Hepatocyte (in vitro differentiated cells): ENCODE results near the gene RNF224. TPM values are rescaled to one million over a fixed set of nuclear protein-coding genes. Genes with fewer than 3 reads are reported as not detected.
A peak's percentile ranks its signal among the peaks of the same experiment; 100 is the strongest.

Experiments used
- DNase-seq: peaks from one replicate; pipeline ENCODE4 v3.0.0-alpha.2; 2016; ENCODE audit warnings: low spot score
- H2AFZ ChIP-seq: fragments of 200-600 bp; sonication (generic); 2 replicates; pipeline ENCODE4 v1.6.0; 2016; ENCODE audit warnings: antibody characterized with exemption, mild to moderate bottlenecking
- H3K27ac ChIP-seq: fragments of 200-600 bp; sonication (generic); 2 replicates; pipeline ENCODE4 v1.5.1; 2016; ENCODE audit warnings: mild to moderate bottlenecking
- H3K27me3 ChIP-seq: fragments of 200-600 bp; sonication (generic); 2 replicates; pipeline ENCODE4 v1.6.1; 2016
- H3K36me3 ChIP-seq: fragments of 200-600 bp; sonication (generic); replicated peaks from 2 replicates; pipeline ENCODE4 v1.5.1; 2016; ENCODE audit warnings: low read depth; ENCODE audit not compliant: insufficient read depth
- H3K4me1 ChIP-seq: fragments of 200-600 bp; sonication (generic); 2 replicates; pipeline ENCODE4 v1.5.1; 2016; ENCODE audit warnings: mild to moderate bottlenecking, moderate library complexity; ENCODE audit not compliant: insufficient read depth
- H3K4me2 ChIP-seq: fragments of 200-600 bp; sonication (generic); 2 replicates; pipeline ENCODE4 v1.6.0; 2016
- H3K4me3 ChIP-seq: fragments of 200-600 bp; sonication (generic); 2 replicates; pipeline ENCODE4 v1.5.1; 2016; ENCODE audit warnings: mild to moderate bottlenecking
- H3K79me2 ChIP-seq: fragments of 200-600 bp; sonication (generic); 2 replicates; pipeline ENCODE4 v1.6.0; 2017; ENCODE audit warnings: mild to moderate bottlenecking
- H3K9me2 ChIP-seq: fragments of 200-600 bp; sonication (generic); replicated peaks from 2 replicates; pipeline ENCODE4 v1.6.0; 2017; ENCODE audit warnings: mild to moderate bottlenecking; ENCODE audit not compliant: insufficient read depth
- H3K9me3 ChIP-seq: fragments of 200-600 bp; sonication (generic); 2 replicates; pipeline ENCODE4 v1.5.1; 2016; ENCODE audit warnings: low read depth, mild to moderate bottlenecking
- H4K20me1 ChIP-seq: fragments of 200-600 bp; sonication (generic); 2 replicates; pipeline ENCODE4 v1.6.0; 2016; ENCODE audit warnings: mild to moderate bottlenecking; ENCODE audit not compliant: insufficient read depth, poor library complexity, severe bottlenecking
- EZH2 ChIP-seq: fragments of 200-600 bp; sonication (generic); IDR thresholded peaks from 2 replicates; pipeline ENCODE4 v1.6.1; 2016; ENCODE audit warnings: antibody characterized with exemption, mild to moderate bottlenecking, borderline replicate concordance
- EZH2phosphoT487 ChIP-seq: fragments of 200-600 bp; sonication (generic); IDR thresholded peaks from one replicate; pipeline ENCODE4 v1.6.1; 2018; ENCODE audit warnings: antibody characterized with exemption, mild to moderate bottlenecking, low read depth, moderate library complexity; ENCODE audit not compliant: unreplicated experiment, severe bottlenecking
- WGBS: methylation state at CpG from one replicate; pipeline ENCODE4 v1.1.6; 2016; ENCODE audit warnings: low lambda C conversion rate; ENCODE audit errors: missing lambda C conversion rate; 5-methylcytosine and 5-hydroxymethylcytosine counted together
- polyA plus RNA-seq: library from polyadenylated mRNA; unstranded; fragments of >200 nt; fragmentation: Nextera tagmentation; extraction: Ambion mirVana; gene quantifications from 2 replicates; pipeline ENCODE4 v1.2.1, GENCODE V29; 2016
- total RNA-seq: library from RNA; depleted of rRNA; stranded (reverse); fragments of >200 nt; gene quantifications from 2 replicates; pipeline ENCODE4 v1.2.3, GENCODE V29; 2014
- TF ChIP-seq, protein P1 (sequence below): fragments of 200-600 bp; sonication (generic); IDR thresholded peaks from 2 replicates; pipeline ENCODE4 v1.5.1; 2016; ENCODE audit warnings: antibody characterized with exemption, mild to moderate bottlenecking; ENCODE audit not compliant: poor library complexity

Gene RNF224
- total and polyA plus RNA-seq, 2 experiments from 2014 or later: 1.1 to 1.4 TPM

DNA sequence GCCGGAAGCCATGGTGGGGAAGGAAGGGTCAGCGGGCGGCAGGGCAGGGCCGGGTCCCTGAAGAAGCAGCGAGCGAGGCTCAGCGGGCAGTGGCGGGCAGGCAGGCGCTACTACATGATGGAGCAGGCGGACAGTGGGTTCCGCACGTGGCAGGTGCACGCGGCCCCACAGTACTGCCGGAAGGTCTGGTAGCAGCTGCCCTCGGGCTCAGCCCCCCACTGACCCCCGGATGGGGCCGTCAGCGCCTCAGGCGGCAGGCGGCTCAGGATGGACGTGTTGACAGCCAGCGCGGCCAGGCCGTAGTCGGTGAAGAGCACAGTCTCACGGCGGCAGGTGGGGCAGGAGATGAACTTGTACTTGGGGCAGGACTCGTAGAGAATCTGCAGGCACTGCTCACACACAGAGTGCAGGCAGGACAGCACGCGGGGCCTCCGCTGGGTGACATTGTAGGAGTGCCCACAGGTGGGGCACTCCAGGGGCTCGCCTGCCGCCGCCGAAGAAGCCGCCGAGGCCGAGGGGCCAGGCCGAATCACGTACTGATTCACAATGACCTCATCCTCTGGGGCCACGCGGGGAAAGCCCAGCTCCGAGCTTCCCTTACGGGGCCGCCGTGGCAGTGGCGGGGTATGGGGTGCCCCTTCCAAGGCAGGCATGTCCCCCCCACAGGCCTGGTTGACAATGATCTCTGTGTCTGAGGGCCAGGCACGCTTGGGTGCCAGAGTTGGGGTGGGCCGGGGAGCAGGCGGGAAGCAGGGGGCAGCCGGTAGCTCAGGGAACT, 6.8 kb upstream of the RNF224 start:
- Histone ChIP-seq H3K9me2 (no peaks in the 10 kb centered on the region), H3K27me3 (no peaks in the 10 kb centered on the region), H3K4me2 (no peak overlapping the region), H3K4me1 (peaks cover 34% of the 10 kb centered on the region), H2AFZ (no peak overlapping the region), H3K27ac (no peak overlapping the region), H3K4me3 (no peak overlapping the region), H3K36me3 (no peaks in the 10 kb centered on the region), H3K9me3 (no peaks in the 10 kb centered on the region), H4K20me1 (no peaks in the 10 kb centered on the region), H3K79me2 (no peaks in the 10 kb centered on the region)
- DNase-seq: no peak
- TF ChIP-seq, protein P1, sequence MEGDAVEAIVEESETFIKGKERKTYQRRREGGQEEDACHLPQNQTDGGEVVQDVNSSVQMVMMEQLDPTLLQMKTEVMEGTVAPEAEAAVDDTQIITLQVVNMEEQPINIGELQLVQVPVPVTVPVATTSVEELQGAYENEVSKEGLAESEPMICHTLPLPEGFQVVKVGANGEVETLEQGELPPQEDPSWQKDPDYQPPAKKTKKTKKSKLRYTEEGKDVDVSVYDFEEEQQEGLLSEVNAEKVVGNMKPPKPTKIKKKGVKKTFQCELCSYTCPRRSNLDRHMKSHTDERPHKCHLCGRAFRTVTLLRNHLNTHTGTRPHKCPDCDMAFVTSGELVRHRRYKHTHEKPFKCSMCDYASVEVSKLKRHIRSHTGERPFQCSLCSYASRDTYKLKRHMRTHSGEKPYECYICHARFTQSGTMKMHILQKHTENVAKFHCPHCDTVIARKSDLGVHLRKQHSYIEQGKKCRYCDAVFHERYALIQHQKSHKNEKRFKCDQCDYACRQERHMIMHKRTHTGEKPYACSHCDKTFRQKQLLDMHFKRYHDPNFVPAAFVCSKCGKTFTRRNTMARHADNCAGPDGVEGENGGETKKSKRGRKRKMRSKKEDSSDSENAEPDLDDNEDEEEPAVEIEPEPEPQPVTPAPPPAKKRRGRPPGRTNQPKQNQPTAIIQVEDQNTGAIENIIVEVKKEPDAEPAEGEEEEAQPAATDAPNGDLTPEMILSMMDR: no peak
- no peak for TF ChIP-seq EZH2phosphoT487
- TF ChIP-seq EZH2: no peak
- whole genome bisulfite sequencing: 93% methylated on average over 47 of the region's 52 CpGs

GRCh38 chr9:137221095-137221505, 6.2 kb upstream of the RNF224 start:
- Histone ChIP-seq H3K27ac (no peak overlapping the region), H4K20me1 (no peaks in the 10 kb centered on the region), H3K4me1 (peaks cover 34% of the 10 kb centered on the region), H2AFZ (no peak overlapping the region), H3K9me2 (no peaks in the 10 kb centered on the region), H3K4me3 (no peak overlapping the region), H3K27me3 (no peaks in the 10 kb centered on the region), H3K79me2 (no peaks in the 10 kb centered on the region), H3K4me2 (peak overlapping the region; percentile 93), H3K9me3 (no peaks in the 10 kb centered on the region), H3K36me3 (no peaks in the 10 kb centered on the region)
- 91% methylated on average over 6 of the region's 14 CpGs for WGBS
- TF ChIP-seq EZH2phosphoT487: no peak
- TF ChIP-seq, protein P1: no peak
- no peak for TF ChIP-seq EZH2
- no peak for DNase-seq

- DNase-seq: no peak
- TF ChIP-seq EZH2: no peak
- TF ChIP-seq, protein P1: no peak
- TF ChIP-seq EZH2phosphoT487: no peak
- Histone ChIP-seq H2AFZ (no peak overlapping the region), H3K79me2 (no peaks in the 10 kb centered on the region), H4K20me1 (no peaks in the 10 kb centered on the region), H3K27me3 (no peaks in the 10 kb centered on the region), H3K4me2 (peak overlapping the region; percentile 93), H3K36me3 (no peaks in the 10 kb centered on the region), H3K4me3 (no peak overlapping the region), H3K27ac (no peak overlapping the region), H3K4me1 (peaks cover 39% of the 10 kb centered on the region), H3K9me2 (no peaks in the 10 kb centered on the region), H3K9me3 (no peaks in the 10 kb centered on the region)
- whole genome bisulfite sequencing: 13% methylated on average over 10 of the region's 61 CpGs
Observed at GRCh38 chr9:137221506-137222111, 5.7 kb upstream of the RNF224 start.
